ENCODE results near the gene NNT. TPM values are rescaled to one million over a fixed set of nuclear protein-coding genes. Genes with fewer than 3 reads are reported as not detected.

Gene NNT
- total and polyA plus RNA-seq, 2 of the 13 experiments (the other 11 are each of a cell fraction or from before 2014, with no cell fraction given), result 21.1 to 58.0 TPM

GRCh38 chr5:43603344-43604217, 601 bp downstream of the NNT start (continued):
- TF ChIP-seq HINFP (CRISPR knock-in tag; IDR thresholded peaks at IDR 0.05; ENCODE audit: low read depth) (no peak), ZFP41 (CRISPR knock-in tag; IDR thresholded peaks at IDR 0.05; ENCODE audit: borderline replicate concordance) (no peak), PHF8 (CRISPR knock-in tag; IDR thresholded peaks at IDR 0.05) (no peak), CREM (IDR thresholded peaks at IDR 0.05) (no peak), CREM (CRISPR knock-in tag; IDR thresholded peaks at IDR 0.05) (no peak), ZNF547 (CRISPR knock-in tag; IDR thresholded peaks at IDR 0.05) (no peak), ZNF274 (CRISPR knock-in tag; IDR thresholded peaks at IDR 0.05) (no peak), ZNF609 (CRISPR knock-in tag; IDR thresholded peaks at IDR 0.05; ENCODE audit: borderline replicate concordance) (no peak), FOXO1 (CRISPR knock-in tag; IDR thresholded peaks at IDR 0.05) (no peak), JUN (CRISPR knock-in tag; IDR thresholded peaks at IDR 0.05) (no peak), AGO2 (optimal IDR thresholded peaks at IDR 0.05; ENCODE audit: low read depth, low read length) (peak; percentile 65), TFDP1 (CRISPR knock-in tag; IDR thresholded peaks at IDR 0.05; ENCODE audit: borderline replicate concordance) (no peak), KDM6A (CRISPR knock-in tag; IDR thresholded peaks at IDR 0.05; ENCODE audit: low read depth) (no peak), NFYC (CRISPR knock-in tag; IDR thresholded peaks at IDR 0.05) (peak; percentile 46; the same call in 1 of the 2 replicates), SRSF9 (IDR thresholded peaks at IDR 0.05; ENCODE audit: borderline replicate concordance, insufficient read depth, low read depth, low read length, poor library complexity, severe bottlenecking) (no peak)
- TF ChIP-seq, protein P1, sequence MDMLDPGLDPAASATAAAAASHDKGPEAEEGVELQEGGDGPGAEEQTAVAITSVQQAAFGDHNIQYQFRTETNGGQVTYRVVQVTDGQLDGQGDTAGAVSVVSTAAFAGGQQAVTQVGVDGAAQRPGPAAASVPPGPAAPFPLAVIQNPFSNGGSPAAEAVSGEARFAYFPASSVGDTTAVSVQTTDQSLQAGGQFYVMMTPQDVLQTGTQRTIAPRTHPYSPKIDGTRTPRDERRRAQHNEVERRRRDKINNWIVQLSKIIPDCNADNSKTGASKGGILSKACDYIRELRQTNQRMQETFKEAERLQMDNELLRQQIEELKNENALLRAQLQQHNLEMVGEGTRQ (IDR thresholded peaks at IDR 0.05; ENCODE audit: low read depth, low read length), result no peak
- TF ChIP-seq, protein P1 (CRISPR knock-in tag; IDR thresholded peaks at IDR 0.05; ENCODE audit: borderline replicate concordance), result no peak
- TF ChIP-seq, protein P2, sequence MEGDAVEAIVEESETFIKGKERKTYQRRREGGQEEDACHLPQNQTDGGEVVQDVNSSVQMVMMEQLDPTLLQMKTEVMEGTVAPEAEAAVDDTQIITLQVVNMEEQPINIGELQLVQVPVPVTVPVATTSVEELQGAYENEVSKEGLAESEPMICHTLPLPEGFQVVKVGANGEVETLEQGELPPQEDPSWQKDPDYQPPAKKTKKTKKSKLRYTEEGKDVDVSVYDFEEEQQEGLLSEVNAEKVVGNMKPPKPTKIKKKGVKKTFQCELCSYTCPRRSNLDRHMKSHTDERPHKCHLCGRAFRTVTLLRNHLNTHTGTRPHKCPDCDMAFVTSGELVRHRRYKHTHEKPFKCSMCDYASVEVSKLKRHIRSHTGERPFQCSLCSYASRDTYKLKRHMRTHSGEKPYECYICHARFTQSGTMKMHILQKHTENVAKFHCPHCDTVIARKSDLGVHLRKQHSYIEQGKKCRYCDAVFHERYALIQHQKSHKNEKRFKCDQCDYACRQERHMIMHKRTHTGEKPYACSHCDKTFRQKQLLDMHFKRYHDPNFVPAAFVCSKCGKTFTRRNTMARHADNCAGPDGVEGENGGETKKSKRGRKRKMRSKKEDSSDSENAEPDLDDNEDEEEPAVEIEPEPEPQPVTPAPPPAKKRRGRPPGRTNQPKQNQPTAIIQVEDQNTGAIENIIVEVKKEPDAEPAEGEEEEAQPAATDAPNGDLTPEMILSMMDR (CRISPR knock-in tag; IDR thresholded peaks at IDR 0.05), result no peak

Data from HepG2 (cell line).